Activated CD8-positive, alpha-beta memory T cell treated with anti-CD3 and anti-CD28 coated beads, Interleukin-2, amount 50 U/mL, for 24 hours (primary cell): ENCODE data around the gene HMCN2.
"Not testable (repeated sequence)": the region's sequence is repeated elsewhere in the genome, so short reads cannot be mapped to it uniquely, and the experiment has no call there.

Experiments used
- DNase-seq: peaks from one replicate; pipeline ENCODE4 v3.0.0-alpha.2; 2020; ENCODE audit errors: extremely low read depth

Gene HMCN2

GRCh38 chr9:130432796-130433167 lies 167.2 kb downstream of the HMCN2 start:
- DNase-seq, result no peak

- no peak for DNase-seq
These were observed 167.8 kb downstream of the HMCN2 start for GRCh38 chr9:130433168-130433946.

DNA sequence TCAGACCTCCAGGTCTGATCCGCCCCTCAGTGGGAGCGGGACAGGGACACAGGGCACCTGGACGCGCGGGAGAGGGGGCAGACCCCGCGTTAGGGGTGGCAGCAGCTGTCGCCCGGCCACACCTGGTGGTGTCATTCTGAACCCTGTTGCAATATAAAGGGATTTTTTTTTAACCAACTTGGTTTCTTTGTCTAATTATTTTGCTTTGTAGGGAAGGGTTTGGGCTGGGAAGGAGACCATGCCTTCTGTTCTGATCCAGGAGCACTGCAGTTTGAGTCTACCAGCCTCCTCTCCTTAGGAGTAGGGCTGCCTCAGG lies 168.3 kb downstream of the HMCN2 start:
- no peak for DNase-seq

GRCh38 chr9:130434656-130435055 lies 169.1 kb downstream of the HMCN2 start:
- not testable (repeated sequence) for DNase-seq

- DNase-seq, result no peak
These were observed 171.6 kb downstream of the HMCN2 start for GRCh38 chr9:130437011-130437789.

DNA sequence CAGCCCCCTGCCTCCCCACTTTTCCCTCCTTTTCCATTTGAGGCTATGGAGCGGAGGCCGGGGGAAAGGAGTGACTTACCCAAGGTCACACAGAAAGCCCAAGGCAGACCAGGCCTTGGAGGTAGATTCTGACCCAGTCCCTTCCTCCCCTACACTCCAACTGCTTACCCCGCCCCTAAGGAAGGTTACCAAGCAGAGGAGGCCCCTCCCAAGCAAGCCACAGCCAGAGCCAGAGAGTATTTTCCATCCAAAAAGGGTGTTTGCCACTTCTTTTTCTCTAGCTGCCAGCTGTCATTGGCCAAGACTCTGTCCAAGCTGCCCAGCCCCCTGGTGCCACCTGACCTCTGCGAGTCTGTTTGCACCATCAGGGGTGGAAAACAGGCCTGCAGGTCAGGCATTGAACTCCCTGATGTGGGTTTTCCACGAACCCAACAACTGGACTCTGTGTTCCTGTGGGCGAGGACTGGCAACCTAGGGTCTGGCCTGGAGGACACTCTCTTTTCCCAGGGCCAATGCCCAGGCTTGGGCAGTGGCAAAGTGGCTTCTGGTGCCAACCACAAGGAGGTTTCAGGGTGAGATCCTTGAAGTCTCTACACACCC lies 172.9 kb downstream of the HMCN2 start:
- no peak for DNase-seq

- DNase-seq, result no peak
These were observed 175.5 kb downstream of the HMCN2 start for GRCh38 chr9:130441031-130441430.

- DNase-seq, result no peak
These were observed 177.3 kb downstream of the HMCN2 start for GRCh38 chr9:130442746-130443455.

DNA sequence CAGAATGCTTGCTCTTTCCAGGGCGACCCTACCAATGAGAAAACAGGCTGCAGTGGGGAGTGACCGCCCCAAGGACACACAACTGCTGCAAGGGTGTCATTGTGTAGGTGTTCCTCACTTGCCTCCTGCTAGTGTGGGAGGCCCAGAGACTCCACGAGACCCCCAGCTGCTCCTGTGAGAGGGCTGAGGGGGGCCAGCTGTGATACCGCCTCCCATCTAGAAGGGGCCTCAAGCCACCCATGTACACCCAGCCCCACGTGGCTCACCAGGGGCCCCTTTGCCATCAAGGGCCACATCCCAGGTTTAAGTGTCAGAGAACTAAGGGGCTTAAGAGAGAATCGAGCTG lies 177.9 kb downstream of the HMCN2 start:
- no peak for DNase-seq

- DNase-seq, result no peak
These were observed 178.4 kb downstream of the HMCN2 start for GRCh38 chr9:130443840-130444492.

GRCh38 chr9:130444565-130445221 lies 179.1 kb downstream of the HMCN2 start, which contains the start of gene ASS1:
ASS1 (plus strand) TSS chr9:130444961; CDS start chr9:130452229, 7,268 bp downstream.
- DNase-seq, result no peak

DNA sequence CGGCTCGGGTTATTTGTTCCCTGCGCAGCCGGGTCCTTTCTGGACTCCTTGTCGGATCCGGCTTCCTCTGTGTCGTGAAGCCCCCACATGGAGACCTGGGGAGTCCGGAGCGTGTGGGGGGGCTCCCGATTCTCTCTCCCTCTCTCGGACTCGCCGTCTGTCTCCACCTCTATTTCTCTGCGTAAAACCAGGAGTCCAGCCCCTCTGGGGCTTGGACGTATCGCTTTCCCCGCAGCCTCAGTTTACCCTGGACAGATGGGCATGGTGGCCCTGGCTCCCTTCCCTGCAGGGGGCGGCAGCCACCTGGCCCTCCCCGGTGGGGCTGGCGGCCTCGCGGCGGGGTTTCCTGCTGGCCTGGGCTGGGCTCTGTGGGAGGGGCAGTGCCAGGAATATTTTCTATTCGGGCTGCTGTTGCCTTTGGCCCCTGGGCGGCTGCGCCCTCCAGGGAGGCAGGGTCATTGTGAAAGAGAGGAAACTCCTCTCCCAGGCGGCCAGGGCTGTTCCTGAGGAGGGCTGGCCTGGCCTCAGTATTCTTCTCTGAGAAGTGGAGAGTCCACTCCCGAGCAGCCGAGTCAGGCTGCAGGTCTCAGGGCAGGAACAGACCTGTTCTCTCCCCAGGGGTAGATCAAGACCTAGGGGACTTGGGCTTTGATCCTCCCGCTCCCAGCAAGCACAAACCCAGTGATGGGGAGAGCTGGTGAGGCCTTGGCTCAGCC lies 179.9 kb downstream of the HMCN2 start:
- DNase-seq, result no peak

DNA sequence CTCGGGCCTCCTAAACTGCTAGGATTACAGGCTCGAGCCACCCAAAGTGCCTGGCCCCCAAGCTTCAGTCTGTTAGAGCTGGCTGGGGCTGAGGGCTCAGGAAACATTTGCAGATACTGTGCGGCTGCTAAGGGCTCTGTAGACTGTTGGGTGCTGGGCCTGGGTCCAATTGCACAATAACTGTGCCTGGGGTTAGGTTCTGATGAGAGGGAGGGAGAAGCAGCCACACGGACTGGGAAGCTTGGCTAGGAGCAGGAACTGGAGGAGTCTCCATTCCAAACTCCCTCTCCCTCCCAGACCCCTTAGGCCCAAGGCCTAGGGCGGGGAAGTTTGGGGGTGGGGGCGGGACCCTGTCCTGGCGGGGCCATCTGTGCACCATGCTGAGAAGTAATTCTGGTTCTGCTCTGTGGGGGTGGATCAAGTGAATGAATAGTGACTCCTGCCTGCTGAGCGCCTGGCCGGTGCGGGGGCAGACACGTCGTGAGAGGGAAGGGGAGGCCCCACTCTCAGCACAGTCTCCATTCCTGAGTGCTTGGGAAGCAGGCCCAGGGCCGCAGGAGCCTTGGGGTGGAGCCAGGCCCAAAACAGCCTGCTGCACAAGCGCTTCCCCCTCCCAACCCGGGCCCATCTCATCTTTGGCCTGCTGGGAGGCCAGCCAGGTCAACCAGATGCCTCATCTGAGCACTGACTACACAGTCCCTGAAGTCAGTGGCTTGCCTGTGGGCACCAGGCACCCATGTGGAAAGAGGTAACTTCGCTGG lies 180.7 kb downstream of the HMCN2 start:
- DNase-seq, result no peak

DNA sequence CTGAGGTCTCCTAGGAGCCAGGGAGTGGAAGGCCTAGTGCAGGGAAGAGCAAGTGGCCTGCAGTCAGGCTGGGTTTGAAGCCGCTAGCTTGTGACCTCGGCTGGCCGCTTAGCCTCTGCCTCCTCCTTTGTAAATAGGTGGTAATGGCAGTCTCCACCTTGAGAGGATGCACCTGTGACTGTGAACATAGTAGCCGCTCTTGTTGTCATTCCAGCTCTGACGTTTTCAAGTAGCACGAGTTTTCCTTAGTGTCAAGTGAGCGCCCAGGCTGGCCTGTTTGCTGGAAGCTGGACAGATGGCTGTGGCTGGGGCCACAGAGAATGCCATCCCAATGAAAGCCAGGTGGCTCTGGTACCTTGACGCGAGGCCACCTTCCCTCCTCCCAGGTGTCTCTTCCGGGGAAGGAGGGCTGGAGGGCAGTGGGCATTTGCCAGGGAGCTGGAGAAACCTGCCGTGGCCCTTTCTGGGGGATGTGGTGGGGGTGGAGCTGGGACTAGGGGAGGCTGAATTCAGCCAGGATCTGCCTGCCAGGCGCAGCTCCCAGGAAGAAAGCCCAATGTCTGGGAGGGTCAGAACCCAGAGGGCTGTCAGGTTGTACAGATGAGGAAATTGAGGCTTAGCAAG lies 181.7 kb downstream of the HMCN2 start:
- no peak for DNase-seq

DNA sequence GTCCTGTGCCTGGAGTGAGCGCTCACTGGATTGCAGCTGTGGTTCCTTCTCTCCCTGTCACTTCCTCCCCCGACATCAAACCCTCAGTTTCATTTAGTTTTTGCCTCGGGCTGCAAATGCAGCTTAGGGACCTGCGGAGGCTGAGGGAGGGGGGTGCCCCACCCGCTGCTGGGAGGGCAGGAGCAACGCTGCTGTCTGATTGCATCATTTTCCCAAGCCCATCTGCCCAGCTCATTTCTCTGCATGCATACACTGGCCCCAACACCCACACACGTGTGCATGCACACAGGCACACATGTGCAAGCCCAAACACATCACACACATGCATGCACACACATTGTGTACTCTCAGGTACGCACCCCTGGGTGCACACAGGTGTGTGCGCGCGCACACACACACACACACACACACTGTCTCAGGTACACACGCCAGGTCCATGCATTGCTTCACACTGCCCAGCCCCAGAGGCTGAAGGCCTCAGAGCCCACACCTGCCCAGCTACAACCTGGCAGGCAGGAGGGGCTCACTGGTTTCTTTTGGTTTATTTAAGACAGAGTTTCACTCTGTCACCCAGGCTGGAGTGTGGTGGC lies 182.6 kb downstream of the HMCN2 start:
- no peak for DNase-seq

GRCh38 chr9:130448771-130449603 lies 183.4 kb downstream of the HMCN2 start:
- no peak for DNase-seq

DNA sequence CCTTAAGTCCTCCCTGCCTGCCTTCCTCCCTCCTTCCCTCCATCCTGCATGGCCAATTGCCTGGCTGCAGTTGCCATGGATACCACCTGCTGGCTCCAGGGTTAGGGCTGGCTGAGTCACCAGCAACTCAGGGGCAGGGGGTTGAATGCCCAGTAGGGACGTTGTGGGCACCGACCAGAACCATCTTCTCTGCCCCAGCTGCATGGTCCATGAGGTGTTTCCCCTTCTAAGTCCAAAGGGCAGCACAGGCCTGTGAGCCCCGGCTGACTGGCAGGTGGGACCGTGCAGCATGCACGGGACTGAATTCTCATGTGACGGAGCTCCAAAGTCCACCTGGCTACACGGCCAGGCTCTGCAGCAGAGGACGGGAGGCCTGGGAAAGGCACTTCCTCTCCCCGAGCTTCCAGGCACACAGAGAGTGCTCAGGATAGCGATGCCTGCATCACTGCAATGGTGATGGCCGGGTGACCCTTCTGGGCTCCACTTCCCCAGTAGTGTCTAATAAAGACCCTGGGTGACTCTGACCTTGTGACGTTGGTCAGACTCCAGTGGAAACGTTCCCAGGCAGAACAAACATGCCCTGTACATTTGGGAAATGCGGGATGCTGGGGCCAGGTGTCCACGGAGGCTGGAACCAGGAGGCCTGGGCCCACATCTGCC lies 184.9 kb downstream of the HMCN2 start:
- DNase-seq, result no peak

DNA sequence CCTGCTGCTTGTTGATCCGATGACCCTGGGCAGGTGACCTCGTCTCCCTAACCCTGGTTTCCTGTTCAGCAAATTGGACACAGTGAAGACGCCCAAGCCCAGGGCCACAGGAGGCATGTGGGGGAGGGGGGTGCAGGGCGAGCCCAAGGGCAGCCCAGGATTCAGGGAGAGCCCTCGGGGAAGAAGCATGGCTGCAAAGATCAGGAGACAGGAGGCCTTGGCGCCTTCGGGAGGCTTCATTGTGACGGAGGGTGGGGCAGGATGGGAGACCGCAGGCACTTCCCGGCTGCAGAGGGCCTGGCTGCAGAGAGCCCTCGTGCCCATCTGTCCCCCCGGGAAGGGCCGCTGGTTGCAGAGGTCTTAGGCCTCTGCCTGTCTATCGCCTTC lies 185.4 kb downstream of the HMCN2 start:
- DNase-seq, result no peak
